Liver (tissue), 3 donors: ENCODE measurements around the gene MADCAM1.

Experiments used
- ATF3 ChIP-seq: IDR thresholded peaks from 2 replicates; pipeline ENCODE4 v1.6.1; 2016; ENCODE audit warnings: antibody characterized with exemption
- CTCF ChIP-seq: fragments of 150-350 bp; IDR thresholded peaks from 2 replicates; pipeline ENCODE4 v1.5.1; 2017; ENCODE audit warnings: improper control_type of control experiment, low read depth, low read length; ENCODE audit not compliant: missing input control
- HNF4G ChIP-seq: IDR thresholded peaks from 2 replicates; pipeline ENCODE4 v1.6.1; 2016; ENCODE audit warnings: antibody characterized with exemption
- JUND ChIP-seq, 2 donors: IDR thresholded peaks; 2 replicates each; pipeline ENCODE4 v1.6.1; 2016; ENCODE audit warnings: antibody characterized with exemption in 2 of 2
- MAX ChIP-seq: IDR thresholded peaks from 2 replicates; pipeline ENCODE4 v1.6.1; 2016; ENCODE audit warnings: antibody characterized with exemption
- RAD21 ChIP-seq, 2 donors: IDR thresholded peaks; 2 replicates each; pipeline ENCODE4 v1.6.1; 2016; ENCODE audit warnings: antibody characterized with exemption in 2 of 2, mild to moderate bottlenecking in 2 of 2
- REST ChIP-seq: IDR thresholded peaks from 2 replicates; pipeline ENCODE4 v1.6.1; 2016; ENCODE audit warnings: antibody characterized with exemption, mild to moderate bottlenecking
- RXRA ChIP-seq, 2 donors: IDR thresholded peaks; 2 replicates each; pipeline ENCODE4 v1.6.1; 2017 to 2018; ENCODE audit warnings: antibody characterized with exemption in 2 of 2, mild to moderate bottlenecking in 1 of 2
- SP1 ChIP-seq: IDR thresholded peaks from 2 replicates; pipeline ENCODE4 v1.6.1; 2018; ENCODE audit warnings: antibody characterized with exemption, mild to moderate bottlenecking
- TAF1 ChIP-seq: conservative IDR thresholded peaks from 2 replicates; pipeline ENCODE4 v1.6.1; 2016; ENCODE audit warnings: antibody characterized with exemption, mild to moderate bottlenecking
- ZBTB33 ChIP-seq: IDR thresholded peaks from 2 replicates; pipeline ENCODE4 v1.6.1; 2016; ENCODE audit warnings: antibody characterized with exemption
- donor health status: healthy.
- donor health status: healthy.

- TF ChIP-seq CTCF (no peak), MAX (no peak), ZBTB33 (no peak), SP1 (no peak), RXRA (IDR thresholded peaks at IDR 0.05) (no peak), ATF3 (no peak), RAD21 (IDR thresholded peaks at IDR 0.05) (no peak), TAF1 (no peak), REST (no peak), HNF4G (no peak), JUND (IDR thresholded peaks at IDR 0.05) (no peak)
Measured at GRCh38 chr19:542173-542866, 46.0 kb downstream of the MADCAM1 start.
